Activated CD4-positive, alpha-beta memory T cell treated with anti-CD3 and anti-CD28 coated beads, Interleukin-2, amount 10 ng/mL, durations not matched to agents 7 days and 5 days (primary cell): ENCODE data around the gene NTRK2. TPM values are rescaled to one million over a fixed set of nuclear protein-coding genes. Genes with fewer than 3 reads are reported as not detected.

Experiments used
- CTCF ChIA-PET: fragments of 350-600 bp; sonication (Branson Sonifier 250); formaldehyde crosslinking; loops from one replicate; lab custom pipeline; 2021; ENCODE audit warnings: antibody characterized with exemption, inconsistent platforms; lab: Charles Lee
- POLR2A ChIA-PET: fragments of 350-600 bp; sonication (Branson Sonifier 250); formaldehyde crosslinking; loops from one replicate; lab custom pipeline; 2021; ENCODE audit warnings: antibody characterized with exemption; lab: Charles Lee
- DNase-seq: peaks from one replicate; pipeline ENCODE4 v3.0.0-alpha.2; 2020
- H3K27ac Mint-ChIP-seq: one replicate; pipeline ENCODE4 v1.8.0; 2021; ENCODE audit warnings: mild to moderate bottlenecking, mixed read lengths
- H3K27me3 Mint-ChIP-seq: one replicate; pipeline ENCODE4 v1.8.0; 2021; ENCODE audit warnings: mixed read lengths
- H3K36me3 Mint-ChIP-seq: one replicate; pipeline ENCODE4 v1.8.0; 2021; ENCODE audit warnings: low read depth, mixed read lengths
- H3K4me1 Mint-ChIP-seq: one replicate; pipeline ENCODE4 v1.8.0; 2021; ENCODE audit warnings: mixed read lengths
- H3K4me3 Mint-ChIP-seq: one replicate; pipeline ENCODE4 v1.8.0; 2021; ENCODE audit warnings: mild to moderate bottlenecking, mixed read lengths
- H3K9me3 Mint-ChIP-seq: one replicate; pipeline ENCODE4 v1.8.0; 2021; ENCODE audit warnings: mixed read lengths
- total RNA-seq, 2 experiments: library from RNA; stranded (reverse); gene quantifications; one replicate each; pipeline ENCODE4 v1.2.3, GENCODE V29; 2021

NTRK2 gene
- total RNA-seq, 2 experiments from 2014 or later = 2.2 to 2.3 TPM

DNA sequence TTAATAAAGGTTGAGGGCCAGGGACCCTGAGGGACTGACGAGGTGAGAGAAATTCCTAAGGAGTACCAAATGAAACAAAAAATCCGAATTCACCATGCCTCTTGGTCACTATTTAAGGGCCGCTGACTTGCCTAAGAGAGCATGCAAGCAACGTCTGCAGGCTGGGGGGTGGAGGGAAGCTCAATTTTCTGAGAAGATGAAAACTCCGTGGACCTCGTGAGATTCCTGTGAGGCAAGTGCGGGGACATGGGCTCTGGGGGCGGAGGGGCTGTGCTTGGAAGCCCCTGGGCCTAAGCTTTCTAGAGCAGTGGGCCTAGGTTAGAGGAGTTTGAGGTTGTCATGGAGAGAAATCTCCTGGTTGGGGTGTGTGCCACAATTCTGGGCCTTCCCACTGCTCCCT, 27.5 kb downstream of the NTRK2 start:
- no peaks in the 10 kb centered on the region for H3K9me3 Mint-ChIP-seq
- no peak overlapping the region for H3K27ac Mint-ChIP-seq
- POLR2A ChIA-PET = no interaction called here
- H3K4me1 Mint-ChIP-seq = peaks cover 25% of the 10 kb centered on the region
- no peak for DNase-seq
- no peak overlapping the region for H3K4me3 Mint-ChIP-seq
- CTCF ChIA-PET = interaction anchor here (1.0 to 7.1 kb wide), 9 partner anchors 9 to 91 kb away, joined by 3 to 103 read pairs (median 4); no protein-coding TSS in a partner anchor
- H3K27me3 Mint-ChIP-seq = peaks cover 3% of the 10 kb centered on the region
- H3K36me3 Mint-ChIP-seq = no peaks in the 10 kb centered on the region

DNA sequence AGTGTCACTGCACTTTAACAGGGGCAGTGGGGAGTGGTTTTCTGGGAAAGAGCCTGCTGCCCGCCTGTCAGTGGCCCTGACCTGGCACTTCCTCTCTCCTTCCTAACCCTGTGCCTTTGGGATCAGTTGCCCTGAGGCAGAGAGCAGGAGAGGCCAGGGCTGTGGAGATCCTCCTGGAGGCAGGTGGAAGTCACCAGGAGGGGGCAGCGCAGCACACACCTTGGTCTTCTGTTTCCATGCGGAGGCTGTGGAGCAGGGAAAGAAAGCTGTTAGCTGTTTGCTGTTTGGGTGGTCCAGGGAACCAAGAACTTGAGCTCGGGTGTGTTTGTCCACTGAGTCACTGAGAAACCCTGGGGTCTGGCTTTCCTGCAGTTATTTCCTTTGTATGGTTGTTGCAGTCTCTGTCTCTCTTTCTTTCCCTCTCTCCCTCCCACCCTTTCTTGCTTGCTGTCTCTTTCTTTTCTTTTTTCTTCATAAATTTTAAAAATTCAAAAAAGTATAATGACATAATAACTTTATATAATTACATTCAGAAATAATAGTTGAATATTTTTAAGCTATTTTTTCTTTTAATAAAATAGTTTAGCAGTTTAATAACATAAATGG, 28.1 kb downstream of the NTRK2 start:
- Mint-ChIP-seq H3K27me3 (peaks cover 3% of the 10 kb centered on the region), H3K9me3 (no peaks in the 10 kb centered on the region), H3K27ac (no peak overlapping the region), H3K4me1 (peaks cover 29% of the 10 kb centered on the region), H3K36me3 (no peaks in the 10 kb centered on the region), H3K4me3 (no peak overlapping the region)
- ChIA-PET CTCF (interaction anchor here (0.6 to 7.1 kb wide), 15 partner anchors 9 to 294 kb away, joined by 3 to 103 read pairs (median 3); no protein-coding TSS in a partner anchor), POLR2A (interaction anchor here (0.8 kb wide), 1 partner anchor 83 kb away, joined by 3 read pairs; no protein-coding TSS in a partner anchor)
- DNase-seq = peak; percentile 69

DNA sequence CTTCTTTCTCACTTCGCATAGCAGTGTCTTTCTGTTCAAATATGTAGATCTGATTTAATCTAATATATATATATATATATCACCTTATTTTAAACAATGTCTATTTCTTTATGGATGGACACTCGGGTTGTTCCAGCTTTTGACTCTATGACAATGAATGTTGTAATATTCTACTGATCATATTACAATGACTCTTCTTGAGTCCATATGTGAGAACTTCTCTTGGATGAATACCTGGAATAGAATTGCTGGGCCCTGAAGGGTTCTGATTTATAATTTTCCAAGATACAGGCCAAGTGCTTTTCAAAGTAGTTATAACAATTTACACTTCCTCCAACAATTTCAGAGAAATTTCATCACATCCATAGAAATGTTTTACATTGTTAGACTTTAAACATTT, 28.8 kb downstream of the NTRK2 start:
- no peak overlapping the region for H3K4me3 Mint-ChIP-seq
- DNase-seq = no peak
- no peaks in the 10 kb centered on the region for H3K36me3 Mint-ChIP-seq
- peaks cover 6% of the 10 kb centered on the region for H3K27me3 Mint-ChIP-seq
- no peaks in the 10 kb centered on the region for H3K9me3 Mint-ChIP-seq
- POLR2A ChIA-PET = interaction anchor here (0.8 kb wide), 1 partner anchor 82 kb away, joined by 3 read pairs; no protein-coding TSS in a partner anchor
- H3K4me1 Mint-ChIP-seq = peaks cover 30% of the 10 kb centered on the region
- no peak overlapping the region for H3K27ac Mint-ChIP-seq
- CTCF ChIA-PET = interaction anchor here (0.8 to 7.1 kb wide), 8 partner anchors 10 to 295 kb away, joined by 3 to 103 read pairs (median 4); no protein-coding TSS in a partner anchor

DNA sequence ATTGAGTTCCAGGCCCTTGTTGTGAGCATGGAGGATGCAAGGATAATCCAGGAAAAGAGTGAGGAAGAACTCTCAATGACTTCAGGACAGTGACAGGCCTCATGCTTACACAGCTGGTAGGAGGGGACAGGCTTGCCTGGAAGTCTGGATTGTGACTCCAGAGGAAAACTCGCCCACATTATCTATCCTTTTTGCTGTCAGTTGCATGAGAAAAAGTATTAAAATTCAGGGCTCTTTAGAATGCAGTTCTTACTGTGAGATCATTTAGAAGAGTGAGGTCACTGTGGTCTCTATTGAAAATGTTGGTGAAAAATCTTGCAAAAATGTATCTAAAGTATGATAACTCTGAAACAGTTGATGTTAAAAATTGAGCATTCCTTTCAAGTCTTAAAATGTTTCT, 30.5 kb downstream of the NTRK2 start:
- Mint-ChIP-seq H3K4me1 (peaks cover 21% of the 10 kb centered on the region), H3K27ac (no peak overlapping the region), H3K36me3 (no peaks in the 10 kb centered on the region), H3K9me3 (no peaks in the 10 kb centered on the region), H3K4me3 (no peak overlapping the region), H3K27me3 (peaks cover 6% of the 10 kb centered on the region)
- no peak for DNase-seq
- CTCF ChIA-PET = interaction anchor here (1.1 to 7.1 kb wide), 2 partner anchors 9 to 80 kb away, joined by 3 to 103 read pairs; no protein-coding TSS in a partner anchor
- POLR2A ChIA-PET = no interaction called here

DNA sequence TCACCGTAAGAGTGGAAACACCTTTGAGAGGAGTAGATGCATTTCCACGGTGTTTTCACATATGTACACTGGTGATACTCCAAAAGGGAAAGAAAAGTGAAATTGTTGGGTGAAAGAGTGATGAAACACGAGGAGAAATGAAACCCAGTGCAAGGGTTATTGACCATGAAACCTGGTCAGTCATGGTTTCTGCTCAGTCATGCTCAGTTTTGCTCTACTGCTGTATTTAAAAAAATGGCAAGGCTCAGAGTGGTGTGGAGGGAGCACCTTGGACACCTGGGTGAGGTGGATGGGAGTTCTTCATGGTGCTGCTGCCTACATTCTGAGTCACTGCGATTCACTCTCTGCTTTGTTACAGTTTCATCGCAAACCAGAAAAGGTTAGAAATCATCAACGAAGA, 32.3 kb downstream of the NTRK2 start:
- Mint-ChIP-seq H3K4me3 (no peak overlapping the region), H3K27me3 (peaks cover 6% of the 10 kb centered on the region), H3K9me3 (no peaks in the 10 kb centered on the region), H3K36me3 (peaks cover 2% of the 10 kb centered on the region), H3K4me1 (peaks cover 17% of the 10 kb centered on the region), H3K27ac (no peak overlapping the region)
- ChIA-PET POLR2A (no interaction called here), CTCF (interaction anchor here (1.3 kb wide), 1 partner anchor 8 kb away, joined by 3 read pairs; no protein-coding TSS in a partner anchor)
- no peak for DNase-seq

DNA sequence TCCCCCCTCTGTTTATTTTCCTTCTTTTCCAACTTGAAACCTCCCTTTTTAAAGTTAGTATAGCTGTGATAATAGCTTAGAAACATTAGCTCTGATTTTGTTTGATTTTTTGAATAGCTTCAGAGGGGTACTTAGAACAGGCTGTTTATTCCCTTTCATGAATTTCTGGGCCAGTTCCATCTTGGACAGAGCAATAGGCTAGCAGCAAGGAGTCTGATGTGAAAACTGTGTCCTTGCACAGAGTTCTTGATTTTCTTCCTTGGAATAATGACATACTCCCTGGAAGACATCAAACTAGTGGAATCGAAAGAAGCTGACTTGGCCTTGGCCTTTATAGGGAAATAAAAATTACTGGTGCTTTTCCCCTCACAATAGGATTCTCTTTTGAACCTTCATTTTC, 32.9 kb downstream of the NTRK2 start:
- Mint-ChIP-seq H3K9me3 (no peaks in the 10 kb centered on the region), H3K4me3 (no peak overlapping the region), H3K4me1 (peaks cover 17% of the 10 kb centered on the region), H3K36me3 (peaks cover 2% of the 10 kb centered on the region), H3K27me3 (peaks cover 6% of the 10 kb centered on the region), H3K27ac (no peak overlapping the region)
- ChIA-PET POLR2A (no interaction called here), CTCF (interaction anchor here (1.3 kb wide), 1 partner anchor 8 kb away, joined by 3 read pairs; no protein-coding TSS in a partner anchor)
- no peak for DNase-seq

DNA sequence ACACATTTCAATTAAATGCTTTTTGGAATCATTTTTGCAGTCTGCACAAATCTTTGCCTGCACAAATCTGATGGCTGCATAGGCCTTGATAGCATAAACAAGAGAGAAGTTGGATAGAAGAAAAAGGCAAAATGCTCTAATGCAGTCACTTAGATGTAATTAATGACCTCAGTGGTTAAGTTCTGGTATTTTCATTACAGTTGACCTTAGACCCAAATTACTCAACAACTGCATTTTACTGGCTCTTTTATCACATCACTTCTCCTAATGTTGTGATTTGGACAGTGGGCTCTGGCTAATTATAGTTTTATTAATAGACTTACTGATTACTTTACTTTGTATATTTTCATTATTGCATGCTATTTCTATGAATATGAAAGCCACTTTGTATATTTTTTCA, 34.3 kb downstream of the NTRK2 start:
- Mint-ChIP-seq H3K27me3 (peaks cover 6% of the 10 kb centered on the region), H3K36me3 (peaks cover 2% of the 10 kb centered on the region), H3K27ac (no peak overlapping the region), H3K9me3 (no peaks in the 10 kb centered on the region), H3K4me3 (no peak overlapping the region), H3K4me1 (peaks cover 21% of the 10 kb centered on the region)
- ChIA-PET CTCF (no interaction called here), POLR2A (no interaction called here)
- no peak for DNase-seq

DNA sequence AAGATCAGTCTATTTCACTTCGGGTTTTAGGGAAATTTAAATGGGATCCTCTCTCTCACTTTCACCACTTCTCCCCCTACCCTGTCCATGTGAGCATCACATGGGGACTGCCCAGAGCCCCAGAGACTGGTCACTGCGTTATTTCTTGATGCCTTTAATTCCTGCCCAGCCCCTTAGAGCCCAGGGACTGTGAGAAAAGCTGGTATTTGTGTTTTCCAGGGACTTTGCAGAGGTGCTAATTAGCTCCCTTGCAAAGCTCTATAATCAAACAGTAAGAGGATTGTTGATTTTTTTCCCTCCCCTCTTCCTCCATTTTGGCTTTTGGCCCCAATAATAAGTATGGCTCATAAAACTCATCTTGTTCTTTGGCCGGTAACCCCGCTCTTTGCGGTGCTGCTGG, 35.6 kb downstream of the NTRK2 start:
- Mint-ChIP-seq H3K27ac (no peak overlapping the region), H3K4me3 (no peak overlapping the region), H3K27me3 (peaks cover 5% of the 10 kb centered on the region), H3K4me1 (peaks cover 34% of the 10 kb centered on the region), H3K9me3 (no peaks in the 10 kb centered on the region), H3K36me3 (peaks cover 2% of the 10 kb centered on the region)
- no peak for DNase-seq
- ChIA-PET POLR2A (no interaction called here), CTCF (no interaction called here)

DNA sequence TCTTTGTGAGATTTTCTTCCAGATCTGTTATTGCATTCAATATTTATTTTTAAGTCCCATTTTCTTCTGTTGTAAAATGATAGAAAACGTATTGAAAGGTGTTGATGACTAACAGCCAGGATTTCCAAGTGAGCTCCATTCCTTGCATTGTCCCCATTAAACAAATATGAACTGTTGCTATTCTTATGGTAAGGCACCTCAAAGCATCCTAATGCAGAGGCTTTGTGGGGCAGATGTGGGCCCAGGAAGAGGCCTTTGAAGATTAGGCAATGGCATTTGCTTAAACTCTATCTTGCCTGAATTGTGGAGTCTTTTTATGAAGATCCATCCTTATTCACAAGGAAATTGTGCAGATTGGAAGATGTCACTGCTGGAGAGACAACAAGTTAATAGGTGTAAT, 38.9 kb downstream of the NTRK2 start:
- Mint-ChIP-seq H3K4me1 (peaks cover 43% of the 10 kb centered on the region), H3K27me3 (peaks cover 2% of the 10 kb centered on the region), H3K27ac (no peak overlapping the region), H3K4me3 (no peak overlapping the region), H3K36me3 (peaks cover 10% of the 10 kb centered on the region), H3K9me3 (no peaks in the 10 kb centered on the region)
- POLR2A ChIA-PET = no interaction called here
- no peak for DNase-seq
- CTCF ChIA-PET = interaction anchor here (1.2 to 1.8 kb wide), 2 partner anchors 8 to 11 kb away, joined by 3 to 7 read pairs; no protein-coding TSS in a partner anchor

DNA sequence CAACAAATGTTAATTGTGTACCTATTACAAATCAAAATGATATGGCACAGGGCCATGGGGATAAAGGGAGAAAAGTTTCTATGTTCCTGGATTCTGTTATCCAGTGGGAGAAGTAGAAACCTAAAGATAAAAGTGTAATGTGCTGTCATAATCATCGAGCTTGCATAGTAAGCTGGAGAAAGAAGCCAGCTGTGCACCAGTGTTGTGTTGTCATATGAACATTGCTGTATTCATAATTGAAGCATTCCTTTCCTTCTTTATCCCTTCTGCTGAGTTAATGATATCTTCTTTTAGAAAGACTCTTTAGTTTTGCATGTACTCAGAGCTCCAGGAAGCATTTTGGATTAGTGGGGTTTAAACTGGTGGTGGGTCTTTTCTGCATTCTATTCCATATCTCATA, 39.5 kb downstream of the NTRK2 start:
- ChIA-PET CTCF (interaction anchor here (1.2 to 2.0 kb wide), 4 partner anchors 9 to 71 kb away, joined by 3 to 10 read pairs (median 7); no protein-coding TSS in a partner anchor), POLR2A (interaction anchor here (1.2 kb wide), 1 partner anchor 73 kb away, joined by 3 read pairs; no protein-coding TSS in a partner anchor)
- peak overlapping the region; percentile 75 for H3K27ac Mint-ChIP-seq
- DNase-seq = no peak
- H3K4me1 Mint-ChIP-seq = peaks cover 47% of the 10 kb centered on the region
- peaks cover 16% of the 10 kb centered on the region for H3K36me3 Mint-ChIP-seq
- peaks cover 6% of the 10 kb centered on the region for H3K27me3 Mint-ChIP-seq
- no peak overlapping the region for H3K4me3 Mint-ChIP-seq
- H3K9me3 Mint-ChIP-seq = no peaks in the 10 kb centered on the region

DNA sequence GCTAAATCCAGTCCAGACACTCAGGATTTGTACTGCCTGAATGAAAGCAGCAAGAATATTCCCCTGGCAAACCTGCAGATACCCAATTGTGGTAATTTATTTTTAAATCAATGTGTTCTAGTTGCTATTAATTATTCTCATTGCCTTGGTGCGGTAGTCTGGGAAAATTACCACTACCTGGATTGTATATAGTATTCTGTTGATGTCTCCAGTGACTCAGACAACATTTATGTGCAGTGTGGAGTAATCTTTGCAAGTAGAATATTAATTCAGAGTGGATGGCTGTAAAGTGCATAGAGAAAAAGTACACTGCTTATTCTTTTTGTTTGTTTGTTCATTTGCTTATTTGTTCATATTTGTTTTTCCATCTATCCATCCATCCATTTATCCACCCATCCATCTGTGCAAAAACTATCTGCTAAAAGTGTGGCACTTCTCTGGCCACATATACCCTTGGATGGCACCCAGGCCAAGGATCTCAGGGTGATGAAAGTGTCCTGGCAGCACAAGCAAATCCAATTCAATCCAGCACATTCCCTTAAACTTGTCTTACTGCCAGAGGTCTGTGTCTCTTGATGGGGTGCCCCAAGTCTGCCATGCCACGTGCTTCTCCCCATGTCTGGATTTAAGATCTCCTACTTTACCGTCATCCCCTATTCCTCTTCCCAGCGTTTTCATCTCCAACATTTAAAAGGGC, 41.3 kb downstream of the NTRK2 start:
- no peak overlapping the region for H3K27ac Mint-ChIP-seq
- H3K4me1 Mint-ChIP-seq = peaks cover 51% of the 10 kb centered on the region
- POLR2A ChIA-PET = no interaction called here
- H3K27me3 Mint-ChIP-seq = peaks cover 12% of the 10 kb centered on the region
- H3K36me3 Mint-ChIP-seq = peaks cover 23% of the 10 kb centered on the region
- H3K9me3 Mint-ChIP-seq = no peaks in the 10 kb centered on the region
- DNase-seq = no peak
- CTCF ChIA-PET = interaction anchor here (1.5 to 2.0 kb wide), 3 partner anchors 41 to 71 kb away, joined by 3 to 10 read pairs (median 7); no protein-coding TSS in a partner anchor
- no peak overlapping the region for H3K4me3 Mint-ChIP-seq

DNA sequence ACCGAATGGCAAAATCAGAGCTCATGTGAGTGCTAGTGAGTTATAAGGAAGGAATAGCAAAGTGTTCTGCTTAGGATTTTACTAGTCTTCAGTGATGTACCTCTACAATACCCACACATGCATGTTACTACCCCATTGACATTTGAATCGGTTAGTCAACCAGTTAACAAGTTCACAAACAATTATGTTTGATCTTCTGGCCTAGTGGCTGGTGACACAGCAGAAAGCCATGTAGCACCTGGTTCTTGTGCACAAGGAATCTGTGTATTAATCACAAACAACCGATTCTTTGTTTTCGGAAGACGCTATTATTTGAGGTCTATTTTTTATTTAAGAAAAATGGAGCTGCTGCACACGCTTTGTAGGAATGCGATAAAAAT, 41.9 kb downstream of the NTRK2 start:
- Mint-ChIP-seq H3K9me3 (no peaks in the 10 kb centered on the region), H3K4me1 (peaks cover 51% of the 10 kb centered on the region), H3K4me3 (no peak overlapping the region), H3K27me3 (peaks cover 12% of the 10 kb centered on the region), H3K36me3 (peaks cover 21% of the 10 kb centered on the region), H3K27ac (no peak overlapping the region)
- CTCF ChIA-PET = no interaction called here
- no peak for DNase-seq
- POLR2A ChIA-PET = no interaction called here

DNA sequence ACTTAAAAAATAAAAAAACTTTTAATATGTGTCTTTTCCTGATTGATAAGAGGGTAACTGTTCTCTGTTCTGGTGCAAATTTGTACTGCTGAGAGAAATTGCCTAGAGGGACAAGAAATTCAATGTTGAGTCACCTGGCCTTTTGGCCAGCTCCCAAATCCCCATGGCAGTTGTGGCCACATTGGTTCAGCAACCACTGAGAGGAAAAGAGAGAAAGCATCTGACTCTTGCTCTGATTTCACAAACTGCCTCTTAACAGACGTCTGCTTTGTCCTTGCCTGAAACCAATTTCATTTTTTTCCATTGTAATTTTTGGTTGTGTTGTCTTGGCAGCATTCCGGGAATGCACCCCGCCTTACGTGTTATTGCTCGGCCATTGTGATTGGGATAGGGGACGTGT, 42.4 kb downstream of the NTRK2 start:
- Mint-ChIP-seq H3K27ac (peak overlapping the region; percentile 47), H3K4me1 (peaks cover 57% of the 10 kb centered on the region), H3K27me3 (peaks cover 16% of the 10 kb centered on the region), H3K9me3 (no peaks in the 10 kb centered on the region), H3K4me3 (no peak overlapping the region), H3K36me3 (peaks cover 21% of the 10 kb centered on the region)
- CTCF ChIA-PET = no interaction called here
- POLR2A ChIA-PET = no interaction called here
- no peak for DNase-seq
